Common myeloid progenitor, CD34-positive (primary cell): Measurements from ENCODE around the gene PBX1.

Experiments
- CTCF ChIA-PET: fragments of 350-600 bp; sonication (Branson Sonifier 250); formaldehyde crosslinking; loops from one replicate; lab custom pipeline; 2021; ENCODE audit warnings: antibody characterized with exemption; lab: Charles Lee
- POLR2A ChIA-PET: fragments of 350-600 bp; sonication (Branson Sonifier 250); formaldehyde crosslinking; loops from one replicate; lab custom pipeline; 2021; ENCODE audit warnings: antibody characterized with exemption; lab: Charles Lee
- DNase-seq, 3 donors: peaks; one replicate each; pipeline versions ENCODE4 v3.0.0 to v3.0.0-alpha.2; 2013
- H3K27ac ChIP-seq, 2 experiments: 1 replicate in 1 of 2; 2 replicates in 1 of 2; pipeline ENCODE4 v1.7.0; 2013; ENCODE audit warnings: inconsistent platforms in 2 of 2, low read length in 2 of 2, mild to moderate bottlenecking in 2 of 2, low read depth in 1 of 2, moderate library complexity in 1 of 2; ENCODE audit not compliant: severe bottlenecking in 2 of 2, insufficient read depth in 1 of 2, poor library complexity in 1 of 2
- H3K27me3 ChIP-seq, 5 experiments: replicated peaks in 2 of 5; 1 replicate in 3 of 5; 2 replicates in 2 of 5; pipeline versions ENCODE4 v1.6.1 to v1.7.0; 2013; ENCODE audit warnings: low read length in 4 of 5, mild to moderate bottlenecking in 2 of 5, moderate library complexity in 2 of 5, inconsistent platforms in 1 of 5; ENCODE audit not compliant: insufficient read depth in 5 of 5, control insufficient read depth in 4 of 5
- H3K36me3 ChIP-seq, 4 experiments: 1 replicate in 2 of 4; 2 replicates in 2 of 4; pipeline versions ENCODE4 v1.6.1 to v1.7.0; 2013; ENCODE audit warnings: low read length in 3 of 4, control low read depth in 1 of 4, mild to moderate bottlenecking in 1 of 4; ENCODE audit not compliant: control insufficient read depth in 4 of 4, insufficient read depth in 4 of 4
- H3K4me1 ChIP-seq, 4 experiments: 1 replicate in 3 of 4; 2 replicates in 1 of 4; pipeline versions ENCODE4 v1.6.1 to v1.7.1; 2013; ENCODE audit warnings: low read length in 3 of 4, mild to moderate bottlenecking in 3 of 4, control low read depth in 1 of 4, inconsistent platforms in 1 of 4, moderate library complexity in 1 of 4; ENCODE audit not compliant: control insufficient read depth in 4 of 4, insufficient read depth in 4 of 4; ENCODE audit errors: control extremely low read depth in 1 of 4
- H3K4me3 ChIP-seq, 7 experiments: 1 replicate in 4 of 7; 2 replicates in 3 of 7; pipeline versions ENCODE4 v1.5.1 to v1.7.0; 2013; ENCODE audit warnings: mild to moderate bottlenecking in 7 of 7, low read length in 6 of 7, moderate library complexity in 6 of 7, inconsistent platforms in 2 of 7, low read depth in 2 of 7, control low read depth in 1 of 7; ENCODE audit not compliant: insufficient read depth in 4 of 7, control insufficient read depth in 1 of 7; ENCODE audit errors: extremely low read depth in 1 of 7
- H3K9me3 ChIP-seq, 5 experiments: 1 replicate in 4 of 5; 2 replicates in 1 of 5; pipeline versions ENCODE4 v1.6.1 to v1.7.1; 2013; ENCODE audit warnings: low read length in 4 of 5, mild to moderate bottlenecking in 2 of 5, inconsistent platforms in 1 of 5, low read depth in 1 of 5, moderate library complexity in 1 of 5; ENCODE audit not compliant: control insufficient read depth in 4 of 5, insufficient read depth in 2 of 5; ENCODE audit errors: control extremely low read depth in 1 of 5
- WGBS: methylation state at CpG from one replicate; pipeline ENCODE4 v1.1.5; 2013; ENCODE audit not compliant: insufficient coverage; 5-methylcytosine and 5-hydroxymethylcytosine counted together

The PBX1 gene

DNA sequence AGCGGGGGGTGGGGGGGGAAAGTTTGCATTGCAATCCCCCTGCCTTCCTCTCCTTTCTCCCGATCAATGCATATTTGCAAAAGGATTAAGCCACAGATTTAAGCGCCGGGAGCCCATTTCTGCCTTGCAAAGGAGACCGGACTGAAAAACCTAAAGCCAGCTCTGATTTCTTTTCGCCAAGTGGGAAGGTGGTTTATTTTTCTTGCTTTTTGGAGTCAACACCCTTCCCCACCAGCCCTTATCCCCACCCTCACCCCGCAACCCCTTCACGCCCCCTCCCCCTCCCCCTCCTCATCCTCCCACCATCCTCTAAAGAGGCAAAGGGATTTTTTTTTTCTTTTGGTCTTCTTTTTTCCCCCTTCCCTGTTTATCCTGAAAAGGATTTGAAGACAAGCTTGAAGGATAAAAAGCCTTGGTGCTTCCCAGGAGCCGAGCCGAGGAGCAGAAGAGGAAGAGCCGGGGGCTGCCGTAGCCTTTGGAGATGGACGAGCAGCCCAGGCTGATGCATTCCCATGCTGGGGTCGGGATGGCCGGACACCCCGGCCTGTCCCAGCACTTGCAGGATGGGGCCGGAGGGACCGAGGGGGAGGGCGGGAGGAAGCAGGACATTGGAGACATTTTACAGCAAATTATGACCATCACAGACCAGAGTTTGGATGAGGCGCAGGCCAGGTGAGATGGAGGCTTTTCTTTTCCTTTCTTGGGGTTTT, 513 bp downstream of the PBX1 start:
- ChIA-PET CTCF (interaction anchor here (0.7 to 1.9 kb wide), 4 partner anchors 9 to 834 kb away, joined by 3 to 6 read pairs (median 4); no protein-coding TSS in a partner anchor), POLR2A (interaction anchor here (0.5 to 1.0 kb wide), 2 partner anchors 10 to 21 kb away, joined by 4 read pairs; no protein-coding TSS in a partner anchor)
- DNase-seq = no peak
- Histone ChIP-seq H3K4me3 (peak overlapping the region; percentile 47 to 95 (median 83)), H3K36me3 (no peaks in the 10 kb centered on the region), H3K4me1 (peaks cover 10 to 44% (median 11%) of the 10 kb centered on the region in 4 experiments), H3K9me3 (no peaks in the 10 kb centered on the region), H3K27me3 (no peaks in the 10 kb centered on the region), H3K27ac (peak overlapping the region; percentile 27 to 79)
- 0% methylated on average over 12 of the region's 20 CpGs for WGBS

DNA sequence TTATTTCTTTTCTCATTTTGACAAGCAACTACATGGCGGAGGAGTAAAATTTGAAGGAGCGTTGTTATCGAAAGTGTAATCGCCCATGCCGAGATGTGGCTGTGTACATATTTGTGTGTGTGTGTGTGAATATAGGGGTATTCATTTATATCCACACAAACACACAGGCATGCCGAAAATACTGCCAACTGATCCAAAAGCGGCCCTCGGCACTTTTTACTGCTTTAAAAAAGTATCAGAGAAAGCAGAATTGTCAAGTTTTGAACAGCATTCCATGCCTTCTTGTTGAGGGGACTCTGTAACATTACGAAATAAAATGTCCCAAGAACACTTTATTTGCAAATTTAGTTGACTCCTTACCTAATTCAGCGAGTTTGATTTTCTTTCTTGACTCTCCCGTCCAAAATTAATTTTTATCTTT, 1.1 kb downstream of the PBX1 start:
- peak overlapping the region; percentile 27 to 79 for H3K27ac ChIP-seq
- WGBS = 5% methylated on average over 4 of the region's 11 CpGs
- POLR2A ChIA-PET = interaction anchor here (0.5 kb wide), 1 partner anchor 9 kb away, joined by 4 read pairs; no protein-coding TSS in a partner anchor
- peak overlapping the region in 6 of 7 experiments; percentile 68 to 95 (median 86) for H3K4me3 ChIP-seq
- no peaks in the 10 kb centered on the region for H3K9me3 ChIP-seq
- DNase-seq = peak in 1 of 3 donors; percentile 43
- H3K27me3 ChIP-seq = no peaks in the 10 kb centered on the region
- CTCF ChIA-PET = interaction anchor here (1.4 to 1.5 kb wide), 2 partner anchors 24 to 51 kb away, joined by 3 to 4 read pairs; no protein-coding TSS in a partner anchor
- H3K4me1 ChIP-seq = peaks cover 10 to 47% (median 11%) of the 10 kb centered on the region in 4 experiments
- no peaks in the 10 kb centered on the region for H3K36me3 ChIP-seq

GRCh38 chr1:164560556-164560955, 1.6 kb downstream of the PBX1 start:
- H3K9me3 ChIP-seq = no peaks in the 10 kb centered on the region
- H3K4me1 ChIP-seq = peaks cover 10 to 47% (median 11%) of the 10 kb centered on the region in 4 experiments
- H3K27ac ChIP-seq = peak overlapping the region; percentile 27 to 79
- no CpG with 5 or more reads among the region's 2 CpGs for WGBS
- DNase-seq = peak in 2 of 3 donors; percentile 21 to 34
- H3K4me3 ChIP-seq = peak overlapping the region in 6 of 7 experiments; percentile 68 to 95 (median 86)
- CTCF ChIA-PET = interaction anchor here (1.4 to 1.9 kb wide), 4 partner anchors 11 to 51 kb away, joined by 3 to 6 read pairs (median 4); no protein-coding TSS in a partner anchor
- H3K27me3 ChIP-seq = no peaks in the 10 kb centered on the region
- POLR2A ChIA-PET = no interaction called here
- H3K36me3 ChIP-seq = peaks cover 0 to 3% (median 0%) of the 10 kb centered on the region in 4 experiments

DNA sequence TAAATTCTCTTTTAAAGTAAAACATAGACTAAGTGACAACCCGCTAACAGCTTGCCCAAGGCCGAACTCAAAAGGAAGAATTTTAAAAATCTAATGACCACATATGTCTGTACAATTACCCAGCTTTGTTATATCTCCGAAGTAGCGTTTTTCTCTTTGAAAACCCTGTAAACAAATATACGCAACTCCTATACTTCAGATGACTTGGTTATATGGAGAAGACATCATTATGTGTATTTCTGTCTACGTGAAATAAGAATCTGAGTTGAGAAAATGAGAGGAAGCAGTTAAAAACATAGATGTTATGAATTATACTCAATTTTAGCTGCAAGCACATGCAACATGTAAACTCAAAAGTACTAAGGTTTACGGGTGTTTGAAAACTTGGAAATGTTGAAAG, 2.0 kb downstream of the PBX1 start:
- Histone ChIP-seq H3K36me3 (peaks cover 0 to 4% (median 0%) of the 10 kb centered on the region in 4 experiments), H3K27ac (peak overlapping the region; percentile 46 to 79), H3K4me1 (peaks cover 10 to 47% (median 11%) of the 10 kb centered on the region in 4 experiments), H3K27me3 (no peaks in the 10 kb centered on the region), H3K9me3 (no peaks in the 10 kb centered on the region), H3K4me3 (peak overlapping the region in 6 of 7 experiments; percentile 11 to 95 (median 86))
- 7% methylated on average over 4 of the region's 7 CpGs for WGBS
- ChIA-PET CTCF (interaction anchor here (0.7 to 1.9 kb wide), 5 partner anchors 11 to 53 kb away, joined by 3 to 6 read pairs (median 4); no protein-coding TSS in a partner anchor), POLR2A (no interaction called here)
- no peak for DNase-seq

GRCh38 chr1:164561472-164561871, 2.5 kb downstream of the PBX1 start:
- ChIA-PET CTCF (interaction anchor here (0.6 to 1.9 kb wide), 6 partner anchors 11 to 57 kb away, joined by 3 to 6 read pairs (median 4); no protein-coding TSS in a partner anchor), POLR2A (no interaction called here)
- Histone ChIP-seq H3K36me3 (peaks cover 0 to 4% (median 0%) of the 10 kb centered on the region in 4 experiments), H3K4me1 (peaks cover 10 to 47% (median 11%) of the 10 kb centered on the region in 4 experiments), H3K4me3 (peak overlapping the region in 6 of 7 experiments; percentile 11 to 95 (median 86)), H3K27ac (peak overlapping the region; percentile 46 to 79), H3K9me3 (no peaks in the 10 kb centered on the region), H3K27me3 (no peaks in the 10 kb centered on the region)
- DNase-seq = peak in 1 of 3 donors; percentile 23
- no CpG with 5 or more reads among the region's 1 CpG for WGBS

DNA sequence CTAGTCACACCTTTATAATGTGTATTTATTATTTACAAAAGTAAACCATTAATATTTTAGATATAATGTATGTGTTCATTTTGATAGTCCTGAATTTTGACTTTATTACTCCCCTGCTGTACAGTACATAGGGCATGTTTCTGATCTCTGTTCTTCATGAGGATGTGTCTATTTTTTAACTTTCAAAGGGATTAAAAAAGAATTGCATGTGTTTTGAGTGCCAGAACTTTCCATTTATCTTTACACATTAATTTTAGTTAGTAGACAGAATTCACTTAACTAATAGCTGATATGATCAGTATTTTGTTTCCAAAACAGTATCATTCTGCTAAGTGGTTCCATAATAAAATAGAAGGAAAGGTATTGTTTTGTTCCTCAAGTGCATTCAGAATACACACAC, 3.1 kb downstream of the PBX1 start:
- CTCF ChIA-PET = interaction anchor here (0.6 to 1.9 kb wide), 3 partner anchors 10 to 56 kb away, joined by 4 to 6 read pairs (median 5); no protein-coding TSS in a partner anchor
- POLR2A ChIA-PET = no interaction called here
- DNase-seq = no peak
- Histone ChIP-seq H3K9me3 (no peaks in the 10 kb centered on the region), H3K4me3 (peak overlapping the region in 4 of 7 experiments; percentile 20 to 95 (median 60)), H3K4me1 (peaks cover 10 to 47% (median 11%) of the 10 kb centered on the region in 4 experiments), H3K27ac (peak overlapping the region in 1 of 2 experiments; percentile 79), H3K27me3 (no peaks in the 10 kb centered on the region), H3K36me3 (peaks cover 0 to 4% (median 0%) of the 10 kb centered on the region in 4 experiments)
